HG02870 (cell line): ENCODE data around the gene TMEM141.
"Not testable (repeated sequence)": the region's sequence is repeated elsewhere in the genome, so short reads cannot be mapped to it uniquely, and the experiment has no call there.

Experiments
- ATAC-seq: cut with Tn5 transposase; IDR thresholded peaks from one replicate; pipeline ENCODE4 v1.9.1; 2021; ENCODE audit warnings: mild to moderate bottlenecking, moderate library complexity; ENCODE audit not compliant: unreplicated experiment

Gene TMEM141

GRCh38 chr9:136792321-136793085 lies 1.4 kb downstream of the TMEM141 start:
- ATAC-seq, result no peak

GRCh38 chr9:136793086-136793946 lies 2.2 kb downstream of the TMEM141 start:
- ATAC-seq, result no peak

- no peak for ATAC-seq
Observed at GRCh38 chr9:136794281-136794999, 3.3 kb downstream of the TMEM141 start.

- ATAC-seq, result no peak
Observed at GRCh38 chr9:136795000-136795348, 3.8 kb downstream of the TMEM141 start.

- ATAC-seq, result no peak
Observed at GRCh38 chr9:136796238-136796774, 5.2 kb downstream of the TMEM141 start, which contains the start of gene CCDC183. Gene CCDC183 (plus strand): TSS chr9:136796338. CDS start chr9:136796398, 60 bp downstream.

- not testable (repeated sequence) for ATAC-seq
Observed at GRCh38 chr9:136796775-136797347, 5.7 kb downstream of the TMEM141 start.

- ATAC-seq, result no peak
Observed at GRCh38 chr9:136798708-136799078, 7.5 kb downstream of the TMEM141 start.

GRCh38 chr9:136799079-136799853 lies 8.1 kb downstream of the TMEM141 start:
- ATAC-seq, result no peak

GRCh38 chr9:136799854-136800657 lies 8.9 kb downstream of the TMEM141 start:
- ATAC-seq, result no peak

- ATAC-seq, result no peak
Observed at GRCh38 chr9:136802321-136802720, 11.2 kb downstream of the TMEM141 start.

- not testable (repeated sequence) for ATAC-seq
Observed at GRCh38 chr9:136803009-136803550, 11.9 kb downstream of the TMEM141 start.

- ATAC-seq, result no peak
Observed at GRCh38 chr9:136803551-136804508, 12.7 kb downstream of the TMEM141 start.

- no peak for ATAC-seq
Observed at GRCh38 chr9:136804509-136805206, 13.5 kb downstream of the TMEM141 start.

GRCh38 chr9:136805207-136805740 lies 14.1 kb downstream of the TMEM141 start:
- no peak for ATAC-seq

- no peak for ATAC-seq
Observed at GRCh38 chr9:136806067-136806466, 14.9 kb downstream of the TMEM141 start.

- no peak for ATAC-seq
Observed at GRCh38 chr9:136806631-136807201, 15.6 kb downstream of the TMEM141 start.
